SH-SY5Y (cell line): ENCODE data around the gene PNP.

Experiments
- GATA2 ChIP-seq: IDR thresholded peaks from 2 replicates; pipeline ENCODE4 v1.6.1; 2011; ENCODE audit warnings: mild to moderate bottlenecking, low read depth, low read length
- GATA3 ChIP-seq: IDR thresholded peaks from 2 replicates; pipeline ENCODE4 v1.6.1; 2011; ENCODE audit warnings: low read depth, mild to moderate bottlenecking, low read length, moderate library complexity

The PNP gene

DNA sequence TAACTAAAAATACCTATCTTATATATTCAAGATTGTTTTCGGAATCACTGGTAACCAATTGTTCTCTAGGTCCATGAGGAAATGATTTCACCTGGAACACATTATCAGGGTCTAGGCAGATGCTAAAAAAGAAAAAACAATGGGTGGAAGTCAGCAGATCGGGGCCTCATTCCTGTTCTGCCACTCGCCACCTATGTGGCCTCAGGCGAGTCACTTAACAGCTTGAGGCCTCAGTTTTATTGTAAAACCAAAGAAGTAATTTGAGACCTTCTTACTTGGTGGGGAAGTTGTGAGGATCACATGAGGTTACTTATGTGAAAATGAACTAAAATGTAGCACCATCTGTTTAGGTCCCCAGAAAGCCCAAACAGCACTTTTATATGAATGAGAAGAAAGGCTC is 29.9 kb downstream of the PNP start:
- TF ChIP-seq GATA2 (no peak), GATA3 (no peak)

DNA sequence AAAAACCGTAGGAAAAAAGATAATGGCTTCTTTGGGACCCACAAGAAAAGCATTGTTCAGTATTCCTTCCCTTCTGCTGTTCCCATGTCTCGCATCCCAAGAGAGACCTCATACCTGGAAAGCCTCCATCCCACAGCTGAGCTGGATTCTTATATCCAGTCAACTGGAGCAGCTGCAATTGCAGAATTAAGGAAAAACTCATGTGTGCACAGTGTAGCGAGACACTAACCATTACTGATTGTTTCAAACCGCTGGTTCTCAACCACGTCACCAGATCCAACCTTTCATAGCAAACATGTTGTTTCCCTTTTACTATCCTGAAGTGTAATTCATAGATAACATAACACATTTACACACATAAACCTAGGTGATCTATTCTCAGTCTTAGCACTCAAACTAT is 30.7 kb downstream of the PNP start:
- no peak for TF ChIP-seq GATA3
- TF ChIP-seq GATA2: no peak

DNA sequence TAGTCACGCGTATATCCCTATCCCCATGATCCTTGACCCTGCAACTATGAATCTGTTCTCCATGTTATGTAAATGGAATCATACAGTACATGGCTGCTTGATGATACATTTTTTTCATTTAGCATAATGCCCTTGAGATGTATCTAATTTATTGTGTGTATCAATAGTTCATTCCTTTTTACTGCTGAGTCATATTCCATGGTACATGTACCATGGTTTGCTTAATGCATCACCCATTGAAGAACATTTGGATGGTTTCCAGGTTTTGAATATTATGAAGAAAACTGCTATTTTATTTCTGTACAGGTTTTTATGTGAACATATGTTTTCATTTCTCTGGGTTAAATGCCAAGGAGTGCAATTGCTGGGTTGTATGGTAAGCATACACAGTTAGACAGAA is 32.1 kb downstream of the PNP start:
- TF ChIP-seq GATA3 (no peak), GATA2 (no peak)

DNA sequence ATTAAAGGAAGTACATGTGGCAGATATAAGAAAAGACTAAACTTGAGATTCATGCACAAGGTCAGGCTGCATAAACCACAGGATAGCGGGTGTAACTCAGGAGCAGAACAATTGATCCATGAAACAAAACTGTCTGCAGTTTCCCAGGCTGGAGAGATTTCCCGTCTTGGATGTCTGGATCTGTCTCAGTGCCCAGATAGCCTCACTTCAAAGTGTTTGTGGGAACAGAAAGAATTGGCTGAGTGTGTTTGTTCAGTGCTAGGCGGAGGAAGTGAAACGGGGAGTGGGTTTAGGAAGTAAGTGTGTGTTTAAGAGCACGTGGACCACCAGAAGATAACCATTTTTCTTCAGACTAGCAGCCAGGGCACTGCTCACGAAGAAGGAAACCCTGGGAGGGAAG is 34.7 kb downstream of the PNP start:
- no peak for TF ChIP-seq GATA3
- TF ChIP-seq GATA2: no peak

DNA sequence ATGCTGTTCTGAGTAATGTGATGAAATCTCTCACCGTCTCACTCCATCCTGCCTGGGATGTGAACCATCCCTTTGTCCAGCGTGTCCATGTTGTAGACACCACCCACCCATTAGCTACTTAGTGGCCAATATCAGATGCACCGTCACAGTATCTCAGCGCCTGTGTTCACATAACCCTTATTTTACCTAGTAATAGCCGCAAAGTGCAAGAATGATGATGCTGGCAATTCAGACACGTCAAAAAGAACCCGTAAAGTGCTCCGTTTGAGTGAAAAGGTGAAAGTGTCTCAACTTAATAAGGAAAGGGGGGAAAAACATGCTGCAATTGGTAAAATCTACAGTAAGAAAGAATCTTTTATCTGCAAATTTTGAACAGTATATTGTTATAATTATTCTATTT is 39.2 kb downstream of the PNP start:
- TF ChIP-seq GATA2 (no peak), GATA3 (no peak)

DNA sequence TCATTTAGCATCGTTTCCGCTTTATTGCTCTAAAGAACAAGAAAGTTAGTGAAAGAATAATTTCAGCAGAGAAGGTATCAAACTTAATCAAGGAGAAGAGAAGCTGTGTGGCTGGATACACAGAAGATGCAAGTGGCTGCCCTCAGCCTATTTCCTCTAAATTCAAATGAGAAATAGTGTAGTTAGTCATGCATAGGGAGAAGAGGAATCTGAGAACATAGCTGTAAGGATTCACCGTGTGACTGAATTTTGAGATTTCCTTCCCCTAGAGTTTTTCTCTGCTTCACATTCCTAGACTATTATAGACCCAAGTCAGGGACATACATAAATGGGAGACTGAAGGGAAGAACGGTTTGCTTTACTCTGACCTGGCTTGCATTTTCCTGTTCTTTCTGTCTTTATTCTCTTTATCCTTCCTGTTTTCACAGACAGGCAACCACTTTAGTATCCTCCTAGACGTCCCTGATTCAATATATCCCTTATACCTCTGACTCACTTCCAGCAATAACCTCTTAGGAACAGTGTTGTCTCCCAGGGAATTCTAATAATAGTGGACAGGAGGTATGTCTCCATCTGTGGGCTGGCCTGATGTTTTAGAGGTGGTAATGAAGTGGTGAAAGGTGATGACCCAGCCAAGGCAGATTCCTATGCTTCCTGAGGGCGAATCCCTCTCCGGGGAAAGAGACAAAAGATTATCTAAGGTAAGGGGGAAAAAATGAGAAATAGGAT is 43.1 kb downstream of the PNP start:
- TF ChIP-seq GATA3 (no peak), GATA2 (no peak)

DNA sequence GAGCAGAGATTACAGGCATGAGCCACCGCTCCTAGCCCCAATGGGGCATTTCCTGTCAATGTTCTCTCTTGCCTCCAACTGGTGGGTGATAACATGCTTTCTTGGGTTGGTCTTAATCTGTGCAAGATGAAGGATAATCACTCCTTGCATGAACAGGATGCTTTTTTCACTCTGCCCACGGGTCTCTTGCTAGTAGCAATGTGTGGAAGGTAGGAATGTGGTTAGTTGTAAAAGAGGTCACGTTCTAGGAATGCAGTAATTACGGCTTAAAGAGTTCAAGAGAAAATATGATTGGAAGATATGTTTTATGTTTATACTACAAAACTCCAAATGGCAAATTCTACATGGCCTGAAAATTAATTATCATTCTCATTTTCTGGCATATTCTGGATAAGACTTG is 46.6 kb downstream of the PNP start:
- TF ChIP-seq GATA2 (no peak), GATA3 (no peak)

DNA sequence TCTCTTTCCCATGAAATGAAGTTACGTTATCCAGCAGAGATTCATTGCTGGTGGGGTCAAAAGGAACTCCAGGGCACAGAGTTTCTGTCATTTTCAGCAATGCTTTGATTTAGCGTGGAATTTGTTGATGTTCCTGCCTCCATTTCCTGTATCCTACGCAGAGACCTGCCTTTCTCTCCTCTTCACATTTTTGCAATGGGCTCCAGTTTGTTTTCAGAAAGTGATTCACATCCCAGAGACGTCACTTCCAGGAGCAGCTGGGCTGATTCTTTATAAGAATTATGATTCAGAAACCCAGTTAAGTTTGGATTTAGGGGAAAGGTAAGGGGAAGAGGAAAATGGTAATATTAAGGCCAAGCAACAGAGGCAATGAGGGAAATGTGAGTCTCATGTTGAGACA is 47.7 kb downstream of the PNP start:
- TF ChIP-seq GATA2: no peak
- no peak for TF ChIP-seq GATA3

DNA sequence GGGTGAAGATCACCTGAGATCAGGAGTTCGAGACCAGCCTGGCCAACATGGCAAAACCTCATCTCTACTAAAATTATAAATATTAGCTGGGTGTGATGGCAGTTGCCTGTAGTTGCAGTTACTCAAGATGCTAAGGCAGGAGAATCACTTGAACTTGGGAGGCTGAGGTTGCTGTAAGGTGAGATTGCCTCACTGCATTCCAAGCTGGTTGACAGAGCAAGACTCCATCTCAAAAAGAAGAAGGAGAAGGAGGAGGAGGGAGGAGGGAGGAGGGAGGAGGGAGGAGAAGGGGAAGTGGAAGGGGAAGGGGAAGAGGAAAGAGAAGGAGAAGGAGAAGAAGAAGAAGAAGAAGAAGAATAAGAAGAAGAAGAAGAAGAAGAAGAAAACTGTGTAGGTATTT is 53.1 kb downstream of the PNP start:
- no peak for TF ChIP-seq GATA3
- TF ChIP-seq GATA2: no peak

DNA sequence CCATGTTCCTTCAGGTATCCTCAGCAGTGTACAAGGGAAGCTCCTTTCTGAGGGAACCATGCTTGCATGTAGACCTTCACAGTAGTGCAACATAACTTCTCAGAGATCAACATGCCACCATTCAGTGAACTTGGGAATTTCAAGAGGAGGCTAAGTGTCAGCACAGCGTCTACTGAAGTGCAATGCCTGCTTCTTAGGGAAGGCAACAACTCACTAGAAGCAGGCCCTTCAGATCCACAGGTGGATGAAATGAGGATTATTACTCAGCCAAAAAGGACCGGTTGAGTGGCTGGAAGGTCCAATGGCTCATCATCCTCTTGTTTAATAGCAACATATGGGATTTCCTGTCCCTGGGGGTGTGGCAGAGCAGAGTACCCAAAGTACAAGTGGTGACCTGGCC is 54.8 kb downstream of the PNP start:
- TF ChIP-seq GATA3 (no peak), GATA2 (no peak)
